DND-41 (cell line): Measurements from ENCODE around the gene ACOT4.

Experiments used
- ATAC-seq: fragments of 200-7000 bp; cut with Tn5 transposase; 3 replicates; pipeline ENCODE4 v1.9.1; 2021; ENCODE audit warnings: low read depth; ENCODE audit not compliant: insufficient read depth
- DNase-seq: peaks from one replicate; pipeline ENCODE4 v3.0.0-alpha.2; 2020
- H2AFZ ChIP-seq: 2 replicates; pipeline ENCODE4 v1.6.0; 2012; ENCODE audit warnings: low read depth, low read length
- H3K27ac ChIP-seq: 2 replicates; pipeline ENCODE4 v1.5.1; 2012; ENCODE audit warnings: low read length, inconsistent platforms
- H3K27me3 ChIP-seq: fragments of 200-600 bp; sonication (generic); 2 replicates; pipeline ENCODE4 v1.6.0; 2012; ENCODE audit warnings: low read length, mild to moderate bottlenecking, inconsistent platforms; ENCODE audit not compliant: insufficient read depth, poor library complexity
- H3K36me3 ChIP-seq: 2 replicates; pipeline ENCODE4 v1.5.1; 2012; ENCODE audit warnings: low read length, inconsistent platforms; ENCODE audit not compliant: insufficient read depth
- H3K4me1 ChIP-seq: 2 replicates; pipeline ENCODE4 v1.5.1; 2012; ENCODE audit warnings: mild to moderate bottlenecking, low read length; ENCODE audit not compliant: insufficient read depth
- H3K4me2 ChIP-seq: 2 replicates; pipeline ENCODE4 v1.6.0; 2012; ENCODE audit warnings: mild to moderate bottlenecking, moderate library complexity, low read length, inconsistent platforms; ENCODE audit not compliant: insufficient read depth
- H3K4me3 ChIP-seq, 2 experiments: fragments of 200-600 bp in 1 of 2; shearing (Covaris generic) in 1 of 2; 2 replicates each; pipeline ENCODE4 v1.5.1; 2012 to 2016; ENCODE audit warnings: inconsistent platforms in 2 of 2, low read length in 2 of 2, mild to moderate bottlenecking in 2 of 2, low read depth in 1 of 2, moderate library complexity in 1 of 2
- H3K79me2 ChIP-seq: 2 replicates; pipeline ENCODE4 v1.6.0; 2012; ENCODE audit warnings: low read length, inconsistent platforms; ENCODE audit not compliant: insufficient read depth
- H3K9ac ChIP-seq: 2 replicates; pipeline ENCODE4 v1.6.0; 2012; ENCODE audit warnings: low read depth, mild to moderate bottlenecking, inconsistent platforms, low read length, moderate library complexity
- H3K9me3 ChIP-seq: 2 replicates; pipeline ENCODE4 v1.5.1; 2012; ENCODE audit warnings: low read length, moderate library complexity, mild to moderate bottlenecking, inconsistent platforms; ENCODE audit not compliant: insufficient read depth, severe bottlenecking
- H4K20me1 ChIP-seq: 2 replicates; pipeline ENCODE4 v1.6.0; 2012; ENCODE audit warnings: low read length; ENCODE audit not compliant: insufficient read depth
- EZH2 ChIP-seq: IDR thresholded peaks from 3 replicates; pipeline ENCODE4 v1.6.1; 2012; ENCODE audit warnings: borderline replicate concordance, low read depth, mild to moderate bottlenecking, moderate library complexity, low read length, inconsistent platforms; ENCODE audit not compliant: severe bottlenecking
- TF ChIP-seq, protein P1 (sequence below): IDR thresholded peaks from 2 replicates; pipeline ENCODE4 v1.5.1; 2012; ENCODE audit warnings: borderline replicate concordance, low read length, moderate library complexity, mild to moderate bottlenecking; ENCODE audit not compliant: poor library complexity, severe bottlenecking; ENCODE audit errors: extremely low read depth

The ACOT4 gene

DNA sequence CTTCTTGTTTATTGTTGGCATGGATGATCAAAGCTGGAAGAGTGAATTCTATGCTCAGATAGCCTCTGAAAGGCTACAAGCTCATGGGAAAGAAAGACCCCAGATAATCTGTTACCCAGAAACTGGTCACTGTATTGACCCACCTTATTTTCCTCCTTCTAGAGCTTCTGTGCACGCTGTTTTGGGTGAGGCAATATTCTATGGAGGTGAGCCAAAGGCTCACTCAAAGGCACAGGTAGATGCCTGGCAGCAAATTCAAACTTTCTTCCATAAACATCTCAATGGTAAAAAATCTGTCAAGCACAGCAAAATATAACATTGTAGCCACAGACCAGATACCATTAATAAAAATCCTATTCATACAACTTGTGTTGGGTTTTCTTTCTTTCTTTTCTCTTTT lies 27.9 kb downstream of the ACOT4 start:
- H3K9ac ChIP-seq = no peak overlapping the region
- ATAC-seq (no peak), DNase-seq (no peak)
- H2AFZ ChIP-seq = no peak overlapping the region
- TF ChIP-seq, protein P1, sequence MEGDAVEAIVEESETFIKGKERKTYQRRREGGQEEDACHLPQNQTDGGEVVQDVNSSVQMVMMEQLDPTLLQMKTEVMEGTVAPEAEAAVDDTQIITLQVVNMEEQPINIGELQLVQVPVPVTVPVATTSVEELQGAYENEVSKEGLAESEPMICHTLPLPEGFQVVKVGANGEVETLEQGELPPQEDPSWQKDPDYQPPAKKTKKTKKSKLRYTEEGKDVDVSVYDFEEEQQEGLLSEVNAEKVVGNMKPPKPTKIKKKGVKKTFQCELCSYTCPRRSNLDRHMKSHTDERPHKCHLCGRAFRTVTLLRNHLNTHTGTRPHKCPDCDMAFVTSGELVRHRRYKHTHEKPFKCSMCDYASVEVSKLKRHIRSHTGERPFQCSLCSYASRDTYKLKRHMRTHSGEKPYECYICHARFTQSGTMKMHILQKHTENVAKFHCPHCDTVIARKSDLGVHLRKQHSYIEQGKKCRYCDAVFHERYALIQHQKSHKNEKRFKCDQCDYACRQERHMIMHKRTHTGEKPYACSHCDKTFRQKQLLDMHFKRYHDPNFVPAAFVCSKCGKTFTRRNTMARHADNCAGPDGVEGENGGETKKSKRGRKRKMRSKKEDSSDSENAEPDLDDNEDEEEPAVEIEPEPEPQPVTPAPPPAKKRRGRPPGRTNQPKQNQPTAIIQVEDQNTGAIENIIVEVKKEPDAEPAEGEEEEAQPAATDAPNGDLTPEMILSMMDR = no peak
- no peak for TF ChIP-seq EZH2
- H3K4me1 ChIP-seq = no peaks in the 10 kb centered on the region
- no peaks in the 10 kb centered on the region for H3K27me3 ChIP-seq
- H3K4me2 ChIP-seq = no peak overlapping the region
- H3K79me2 ChIP-seq = no peaks in the 10 kb centered on the region
- H3K36me3 ChIP-seq = no peaks in the 10 kb centered on the region
- no peak overlapping the region for H3K4me3 ChIP-seq
- no peaks in the 10 kb centered on the region for H4K20me1 ChIP-seq
- no peaks in the 10 kb centered on the region for H3K9me3 ChIP-seq
- no peak overlapping the region for H3K27ac ChIP-seq

DNA sequence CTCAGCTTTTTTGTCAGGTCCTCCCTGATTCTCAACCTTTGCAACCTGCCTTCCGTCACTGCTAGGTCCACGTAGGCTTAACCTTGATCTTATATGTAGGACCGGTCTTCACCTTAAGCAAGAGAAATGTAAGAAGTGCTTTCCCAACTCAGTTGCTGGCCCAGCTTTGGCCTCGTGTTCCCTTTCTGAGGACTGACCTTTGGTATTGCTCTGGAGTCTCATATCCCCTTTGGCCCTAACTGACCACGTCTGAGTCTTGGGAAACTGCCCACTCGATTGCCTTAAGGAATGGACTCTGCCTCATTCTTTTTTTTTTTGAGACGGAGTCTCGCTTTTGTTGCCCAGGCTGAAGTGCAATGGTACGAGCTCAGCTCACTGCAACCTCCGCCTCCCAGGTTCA lies 28.6 kb downstream of the ACOT4 start:
- Histone ChIP-seq H3K9me3 (no peaks in the 10 kb centered on the region), H2AFZ (no peak overlapping the region), H3K27me3 (no peaks in the 10 kb centered on the region), H3K4me1 (no peaks in the 10 kb centered on the region), H3K79me2 (no peaks in the 10 kb centered on the region), H3K9ac (no peak overlapping the region), H3K36me3 (no peaks in the 10 kb centered on the region), H3K4me2 (no peak overlapping the region), H3K27ac (no peak overlapping the region), H4K20me1 (no peaks in the 10 kb centered on the region), H3K4me3 (no peak overlapping the region)
- TF ChIP-seq, protein P1 = no peak
- no peak for TF ChIP-seq EZH2
- ATAC-seq = no peak
- no peak for DNase-seq

DNA sequence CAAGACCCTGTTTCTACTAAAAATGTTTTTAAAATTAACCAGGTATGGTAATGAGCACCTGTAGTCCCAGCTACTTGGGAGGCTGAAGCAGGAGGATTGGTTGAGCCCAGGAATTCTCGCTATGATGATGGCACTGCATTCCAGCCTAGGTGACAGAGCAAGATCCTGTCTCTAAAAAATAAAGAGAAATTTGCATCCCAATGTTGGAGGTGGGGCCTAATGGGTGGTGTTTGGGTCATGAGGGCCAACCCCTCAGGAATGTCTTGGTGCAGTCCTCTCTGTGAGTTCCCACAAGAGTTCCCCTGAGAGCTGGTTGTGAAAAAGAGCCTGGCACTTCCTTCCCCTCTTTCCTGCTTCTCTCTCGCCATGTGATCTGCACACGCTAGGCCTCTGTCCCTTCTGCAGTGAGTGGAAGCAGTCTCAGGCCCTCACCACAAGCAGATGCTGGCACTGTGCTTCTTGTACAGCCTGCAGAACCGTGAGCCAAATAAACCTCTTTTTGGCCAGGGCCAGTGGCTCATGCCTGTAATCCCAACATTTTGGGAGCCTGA lies 31.9 kb downstream of the ACOT4 start:
- H3K9ac ChIP-seq = no peak overlapping the region
- no peak overlapping the region for H3K4me2 ChIP-seq
- no peaks in the 10 kb centered on the region for H4K20me1 ChIP-seq
- H3K4me1 ChIP-seq = no peaks in the 10 kb centered on the region
- H3K4me3 ChIP-seq = no peak overlapping the region
- no peak overlapping the region for H2AFZ ChIP-seq
- H3K36me3 ChIP-seq = no peaks in the 10 kb centered on the region
- H3K79me2 ChIP-seq = no peaks in the 10 kb centered on the region
- no peak for DNase-seq
- H3K9me3 ChIP-seq = no peaks in the 10 kb centered on the region
- H3K27ac ChIP-seq = no peak overlapping the region
- TF ChIP-seq, protein P1 = no peak
- no peak for TF ChIP-seq EZH2
- H3K27me3 ChIP-seq = no peaks in the 10 kb centered on the region
- ATAC-seq = no peak

DNA sequence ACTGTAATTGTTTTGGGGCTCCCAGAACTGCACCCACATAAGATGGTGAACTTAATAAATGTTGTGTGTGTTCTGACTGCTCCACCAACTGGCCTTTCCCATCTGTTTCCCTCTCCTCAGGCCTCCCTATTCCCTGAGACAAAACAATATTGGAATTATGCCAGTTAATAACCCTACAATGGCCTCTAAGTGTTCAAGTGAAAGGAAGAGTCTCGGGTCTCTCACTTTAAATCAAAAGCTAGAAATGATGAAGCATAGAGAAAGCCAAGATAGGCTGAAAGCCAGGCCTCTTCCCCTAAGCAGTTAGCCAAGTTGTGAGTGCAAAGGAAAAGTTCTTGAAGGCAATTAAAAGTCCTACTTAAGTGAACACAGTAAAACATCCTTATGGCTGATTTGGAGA lies 34.0 kb downstream of the ACOT4 start:
- H3K4me1 ChIP-seq = no peaks in the 10 kb centered on the region
- H3K79me2 ChIP-seq = no peaks in the 10 kb centered on the region
- ATAC-seq (no peak), DNase-seq (no peak)
- H4K20me1 ChIP-seq = no peaks in the 10 kb centered on the region
- H3K4me3 ChIP-seq = no peak overlapping the region
- no peaks in the 10 kb centered on the region for H3K36me3 ChIP-seq
- H3K27me3 ChIP-seq = no peaks in the 10 kb centered on the region
- no peak for TF ChIP-seq EZH2
- TF ChIP-seq, protein P1 = no peak
- no peak overlapping the region for H3K27ac ChIP-seq
- no peak overlapping the region for H3K9ac ChIP-seq
- no peak overlapping the region for H2AFZ ChIP-seq
- H3K9me3 ChIP-seq = no peaks in the 10 kb centered on the region
- H3K4me2 ChIP-seq = no peak overlapping the region
